Measurements from ENCODE around the gene KIF19. TPM values are rescaled to one million over a fixed set of nuclear protein-coding genes. Genes with fewer than 3 reads are reported as not detected.

KIF19 gene
- total RNA-seq, 1 experiment from 2014 or later = not detected

DNA sequence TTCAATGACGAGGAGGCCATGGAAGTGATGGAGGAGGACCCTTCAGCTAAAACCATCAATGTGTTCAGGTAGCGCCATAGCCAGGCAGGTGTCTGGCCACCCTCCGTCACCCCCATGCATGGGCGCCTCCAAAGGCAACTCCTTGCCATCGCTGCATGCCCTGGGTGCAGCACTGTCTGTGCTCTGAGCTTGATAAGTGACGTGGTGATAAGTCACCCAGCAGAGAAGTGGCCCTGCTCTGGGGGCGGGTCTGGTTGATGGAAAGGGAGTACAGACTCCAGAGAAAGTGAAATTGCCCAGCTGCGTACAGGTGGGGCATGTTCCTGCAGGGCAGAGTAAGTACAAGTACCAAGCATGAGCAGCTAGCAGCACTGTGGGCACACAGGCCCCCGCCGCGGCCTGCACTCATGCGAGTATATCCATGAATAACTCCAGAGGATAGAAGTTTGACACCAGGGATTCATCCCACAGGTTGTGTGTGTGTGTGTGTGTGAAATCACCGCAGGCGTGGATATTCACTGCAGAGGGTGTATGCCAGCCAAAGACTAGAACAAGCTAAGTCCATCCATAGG is 38.9 kb upstream of the KIF19 start:
- ChIA-PET POLR2A (ENCODE audit: unreplicated experiment) (no interaction called here), CTCF (no interaction called here)
- no peaks in the 10 kb centered on the region for H3K9me3 ChIP-seq (ENCODE audit: low read length)
- no peak for DNase-seq
- H3K9me2 ChIP-seq (replicated peaks; ENCODE audit: low read length) = no peaks in the 10 kb centered on the region
- no TSS peak for BruUV-seq (replicated peaks)
- TF ChIP-seq EZH2 (IDR thresholded peaks at IDR 0.05; ENCODE audit: low read length, unreplicated experiment) (no peak), EZH2phosphoT487 (IDR thresholded peaks at IDR 0.05; ENCODE audit: borderline replicate concordance, low read length) (no peak)
- TF ChIP-seq, protein P1, sequence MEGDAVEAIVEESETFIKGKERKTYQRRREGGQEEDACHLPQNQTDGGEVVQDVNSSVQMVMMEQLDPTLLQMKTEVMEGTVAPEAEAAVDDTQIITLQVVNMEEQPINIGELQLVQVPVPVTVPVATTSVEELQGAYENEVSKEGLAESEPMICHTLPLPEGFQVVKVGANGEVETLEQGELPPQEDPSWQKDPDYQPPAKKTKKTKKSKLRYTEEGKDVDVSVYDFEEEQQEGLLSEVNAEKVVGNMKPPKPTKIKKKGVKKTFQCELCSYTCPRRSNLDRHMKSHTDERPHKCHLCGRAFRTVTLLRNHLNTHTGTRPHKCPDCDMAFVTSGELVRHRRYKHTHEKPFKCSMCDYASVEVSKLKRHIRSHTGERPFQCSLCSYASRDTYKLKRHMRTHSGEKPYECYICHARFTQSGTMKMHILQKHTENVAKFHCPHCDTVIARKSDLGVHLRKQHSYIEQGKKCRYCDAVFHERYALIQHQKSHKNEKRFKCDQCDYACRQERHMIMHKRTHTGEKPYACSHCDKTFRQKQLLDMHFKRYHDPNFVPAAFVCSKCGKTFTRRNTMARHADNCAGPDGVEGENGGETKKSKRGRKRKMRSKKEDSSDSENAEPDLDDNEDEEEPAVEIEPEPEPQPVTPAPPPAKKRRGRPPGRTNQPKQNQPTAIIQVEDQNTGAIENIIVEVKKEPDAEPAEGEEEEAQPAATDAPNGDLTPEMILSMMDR (conservative IDR thresholded peaks at IDR 0.05; ENCODE audit: low read depth, low read length) = no peak
- H3K36me3 ChIP-seq (ENCODE audit: low read depth, low read length) = no peaks in the 10 kb centered on the region
- no peak overlapping the region for H2AFZ ChIP-seq (ENCODE audit: low read length)
- intact Hi-C loops (cut with micrococcal nuclease) = no loop called here
- ATAC-seq = no peak
- H3F3A ChIP-seq (ENCODE audit: low read length, unreplicated experiment) = no peaks in the 10 kb centered on the region
- no peaks in the 10 kb centered on the region for H3K27me3 ChIP-seq (ENCODE audit: low read length)
- H3K79me2 ChIP-seq (ENCODE audit: low read length) = no peaks in the 10 kb centered on the region
- H3K4me1 ChIP-seq (ENCODE audit: insufficient read depth, low read length) = peaks cover 16% of the 10 kb centered on the region
- no peak overlapping the region for H3K27ac ChIP-seq (ENCODE audit: low read length)
- no peak overlapping the region for H3K9ac ChIP-seq (ENCODE audit: low read length)
- H3K4me2 ChIP-seq (ENCODE audit: low read length) = no peak overlapping the region
- H3K4me3 ChIP-seq (ENCODE audit: low read length) = no peak overlapping the region
- no peaks in the 10 kb centered on the region for H4K20me1 ChIP-seq (ENCODE audit: low read length)

DNA sequence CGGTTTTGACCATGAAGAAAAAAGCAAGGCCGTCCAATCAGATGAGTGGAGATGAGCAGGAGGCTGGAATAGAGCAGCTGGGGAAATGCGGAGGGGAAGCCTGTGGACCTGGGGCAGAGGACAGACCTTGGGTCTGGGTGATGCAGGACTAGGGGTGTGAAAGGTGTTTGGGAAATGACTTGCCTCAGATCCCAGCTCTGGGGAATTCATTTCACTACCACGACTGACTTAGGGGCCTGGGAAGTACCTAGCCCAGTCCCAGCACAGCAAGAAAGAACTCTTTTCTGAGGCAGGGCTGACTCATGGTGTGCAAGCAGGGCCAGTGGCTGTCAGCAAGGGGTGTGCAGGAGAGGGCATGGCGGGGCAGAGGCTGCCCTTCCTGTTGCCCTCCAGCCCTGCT is 37.2 kb upstream of the KIF19 start:
- Histone ChIP-seq H3K9me2 (replicated peaks; ENCODE audit: low read length) (no peaks in the 10 kb centered on the region), H3K27me3 (ENCODE audit: low read length) (no peaks in the 10 kb centered on the region), H2AFZ (ENCODE audit: low read length) (no peak overlapping the region), H3K9me3 (ENCODE audit: low read length) (no peaks in the 10 kb centered on the region), H3K4me1 (ENCODE audit: insufficient read depth, low read length) (0 out of 2 replicates have a peak, but pooled peaks cover 4% of the 10 kb centered on the region), H3K9ac (ENCODE audit: low read length) (no peak overlapping the region), H3F3A (ENCODE audit: low read length, unreplicated experiment) (no peaks in the 10 kb centered on the region), H3K4me2 (ENCODE audit: low read length) (no peak overlapping the region), H3K36me3 (ENCODE audit: low read depth, low read length) (no peaks in the 10 kb centered on the region), H3K27ac (ENCODE audit: low read length) (no peak overlapping the region), H3K4me3 (ENCODE audit: low read length) (no peak overlapping the region), H4K20me1 (ENCODE audit: low read length) (no peaks in the 10 kb centered on the region), H3K79me2 (ENCODE audit: low read length) (no peaks in the 10 kb centered on the region)
- ChIA-PET POLR2A (ENCODE audit: unreplicated experiment) (no interaction called here), CTCF (interaction anchor here (0.7 kb wide), 1 partner anchor 59 kb away, joined by 4 read pairs; no protein-coding TSS in a partner anchor)
- intact Hi-C loops (cut with micrococcal nuclease) = no loop called here
- BruUV-seq (replicated peaks) = no TSS peak
- no peak for TF ChIP-seq EZH2phosphoT487 (IDR thresholded peaks at IDR 0.05; ENCODE audit: borderline replicate concordance, low read length)
- no peak for TF ChIP-seq EZH2 (IDR thresholded peaks at IDR 0.05; ENCODE audit: low read length, unreplicated experiment)
- TF ChIP-seq, protein P1 (conservative IDR thresholded peaks at IDR 0.05; ENCODE audit: low read depth, low read length) = no peak
- ATAC-seq = peak; percentile 86
- peak; percentile 46 for DNase-seq

DNA sequence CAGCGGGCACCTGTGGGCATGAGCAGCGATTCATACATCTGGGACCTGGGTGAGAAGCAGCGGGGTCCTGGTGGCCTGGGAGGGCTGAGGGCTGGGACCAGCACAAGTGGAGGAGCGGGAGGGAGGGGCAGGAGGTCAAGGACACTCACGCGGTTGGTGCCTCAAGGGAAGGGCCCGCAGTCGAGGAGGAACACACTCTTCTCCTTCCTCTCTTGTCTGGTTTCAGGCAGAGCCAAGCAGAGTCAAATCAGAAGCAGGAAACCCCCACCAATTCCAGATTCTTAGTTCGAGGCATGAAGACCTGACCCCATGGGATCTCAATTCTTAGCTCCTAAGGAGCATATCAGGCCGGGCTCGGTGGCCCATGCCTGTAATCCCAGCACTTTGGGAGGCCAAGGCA is 36.3 kb upstream of the KIF19 start:
- BruUV-seq (replicated peaks) = no TSS peak
- ChIA-PET POLR2A (ENCODE audit: unreplicated experiment) (no interaction called here), CTCF (no interaction called here)
- H3K9ac ChIP-seq (ENCODE audit: low read length) = no peak overlapping the region
- no peaks in the 10 kb centered on the region for H3K79me2 ChIP-seq (ENCODE audit: low read length)
- 0 out of 2 replicates have a peak, but pooled peaks cover 4% of the 10 kb centered on the region for H3K4me1 ChIP-seq (ENCODE audit: insufficient read depth, low read length)
- no peaks in the 10 kb centered on the region for H4K20me1 ChIP-seq (ENCODE audit: low read length)
- no peaks in the 10 kb centered on the region for H3K9me3 ChIP-seq (ENCODE audit: low read length)
- H3K27me3 ChIP-seq (ENCODE audit: low read length) = no peaks in the 10 kb centered on the region
- H3K27ac ChIP-seq (ENCODE audit: low read length) = no peak overlapping the region
- no peak overlapping the region for H2AFZ ChIP-seq (ENCODE audit: low read length)
- DNase-seq = no peak
- no peak for ATAC-seq
- no peaks in the 10 kb centered on the region for H3F3A ChIP-seq (ENCODE audit: low read length, unreplicated experiment)
- no peak overlapping the region for H3K4me2 ChIP-seq (ENCODE audit: low read length)
- intact Hi-C loops (cut with micrococcal nuclease) = no loop called here
- no peaks in the 10 kb centered on the region for H3K36me3 ChIP-seq (ENCODE audit: low read depth, low read length)
- no peaks in the 10 kb centered on the region for H3K9me2 ChIP-seq (replicated peaks; ENCODE audit: low read length)
- H3K4me3 ChIP-seq (ENCODE audit: low read length) = no peak overlapping the region
- TF ChIP-seq EZH2phosphoT487 (IDR thresholded peaks at IDR 0.05; ENCODE audit: borderline replicate concordance, low read length) (no peak), EZH2 (IDR thresholded peaks at IDR 0.05; ENCODE audit: low read length, unreplicated experiment) (no peak)
- TF ChIP-seq, protein P1 (conservative IDR thresholded peaks at IDR 0.05; ENCODE audit: low read depth, low read length) = no peak
